Parathyroid adenoma (tissue), 2 donors: ENCODE measurements around the gene SAG.

ENCODE experiments used
- H2AFZ ChIP-seq: fragments of 300-600 bp; sonication (generic); one replicate; pipeline ENCODE4 v1.7.0; 2017; ENCODE audit warnings: antibody characterized with exemption, mild to moderate bottlenecking
- H3K27ac ChIP-seq: fragments of 300-600 bp; sonication (generic); one replicate; pipeline ENCODE4 v1.7.0; 2017
- H3K27me3 ChIP-seq: fragments of 300-600 bp; sonication (generic); one replicate; pipeline ENCODE4 v1.7.0; 2017; ENCODE audit warnings: low read length; ENCODE audit not compliant: control insufficient read depth, insufficient read depth
- H3K36me3 ChIP-seq: fragments of 300-600 bp; sonication (generic); one replicate; pipeline ENCODE4 v1.7.0; 2017; ENCODE audit warnings: low read length; ENCODE audit not compliant: control insufficient read depth, insufficient read depth
- H3K4me1 ChIP-seq: fragments of 300-600 bp; sonication (generic); one replicate; pipeline ENCODE4 v1.7.0; 2017; ENCODE audit warnings: control low read depth
- H3K4me2 ChIP-seq: fragments of 300-600 bp; sonication (generic); one replicate; pipeline ENCODE4 v1.7.0; 2017; ENCODE audit warnings: low read length
- H3K4me3 ChIP-seq: fragments of 300-600 bp; sonication (generic); one replicate; pipeline ENCODE4 v1.7.0; 2017; ENCODE audit warnings: low read depth, low read length
- H3K79me2 ChIP-seq: fragments of 300-600 bp; sonication (generic); one replicate; pipeline ENCODE4 v1.7.0; 2017; ENCODE audit warnings: control low read depth
- H3K9ac ChIP-seq: fragments of 300-600 bp; sonication (generic); one replicate; pipeline ENCODE4 v1.7.0; 2017; ENCODE audit warnings: mild to moderate bottlenecking
- H3K9me3 ChIP-seq: fragments of 300-600 bp; sonication (generic); one replicate; pipeline ENCODE4 v1.7.0; 2017; ENCODE audit warnings: low read length; ENCODE audit not compliant: control insufficient read depth
- TF ChIP-seq, protein P1 (sequence below): fragments of 300-600 bp; sonication (generic); IDR thresholded peaks from one replicate; pipeline ENCODE4 v1.7.0; 2017; ENCODE audit warnings: antibody characterized with exemption, mild to moderate bottlenecking
- donor health status: primary hyperparathyroidism.

Gene SAG

DNA sequence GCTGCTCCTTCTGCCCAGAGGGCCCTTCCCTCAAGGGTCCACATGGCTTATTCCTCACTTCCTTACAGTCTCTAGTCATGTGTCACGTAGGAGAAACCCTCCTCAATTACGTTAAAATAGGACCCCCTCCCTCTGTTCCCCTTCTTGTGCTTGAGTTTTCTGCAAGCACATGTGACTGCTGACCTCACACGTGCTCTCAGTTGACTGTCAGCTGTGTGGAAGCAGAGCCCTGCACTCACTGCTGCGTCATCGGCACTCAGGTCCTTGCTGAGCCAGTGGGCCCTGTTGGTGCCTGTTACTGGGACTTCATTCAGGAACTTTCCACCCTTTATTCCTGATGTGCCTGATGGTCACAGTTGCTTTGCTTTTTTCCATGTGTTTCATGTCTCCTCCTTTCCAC is 45.1 kb upstream of the SAG start:
- Histone ChIP-seq H3K79me2 (peaks cover 16% of the 10 kb centered on the region), H3K36me3 (no peaks in the 10 kb centered on the region), H3K27ac (no peak overlapping the region), H2AFZ (no peak overlapping the region), H3K4me2 (no peak overlapping the region), H3K9ac (no peak overlapping the region), H3K9me3 (no peaks in the 10 kb centered on the region), H3K4me1 (no peaks in the 10 kb centered on the region), H3K4me3 (no peak overlapping the region), H3K27me3 (no peaks in the 10 kb centered on the region)
- TF ChIP-seq, protein P1, sequence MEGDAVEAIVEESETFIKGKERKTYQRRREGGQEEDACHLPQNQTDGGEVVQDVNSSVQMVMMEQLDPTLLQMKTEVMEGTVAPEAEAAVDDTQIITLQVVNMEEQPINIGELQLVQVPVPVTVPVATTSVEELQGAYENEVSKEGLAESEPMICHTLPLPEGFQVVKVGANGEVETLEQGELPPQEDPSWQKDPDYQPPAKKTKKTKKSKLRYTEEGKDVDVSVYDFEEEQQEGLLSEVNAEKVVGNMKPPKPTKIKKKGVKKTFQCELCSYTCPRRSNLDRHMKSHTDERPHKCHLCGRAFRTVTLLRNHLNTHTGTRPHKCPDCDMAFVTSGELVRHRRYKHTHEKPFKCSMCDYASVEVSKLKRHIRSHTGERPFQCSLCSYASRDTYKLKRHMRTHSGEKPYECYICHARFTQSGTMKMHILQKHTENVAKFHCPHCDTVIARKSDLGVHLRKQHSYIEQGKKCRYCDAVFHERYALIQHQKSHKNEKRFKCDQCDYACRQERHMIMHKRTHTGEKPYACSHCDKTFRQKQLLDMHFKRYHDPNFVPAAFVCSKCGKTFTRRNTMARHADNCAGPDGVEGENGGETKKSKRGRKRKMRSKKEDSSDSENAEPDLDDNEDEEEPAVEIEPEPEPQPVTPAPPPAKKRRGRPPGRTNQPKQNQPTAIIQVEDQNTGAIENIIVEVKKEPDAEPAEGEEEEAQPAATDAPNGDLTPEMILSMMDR, result no peak

DNA sequence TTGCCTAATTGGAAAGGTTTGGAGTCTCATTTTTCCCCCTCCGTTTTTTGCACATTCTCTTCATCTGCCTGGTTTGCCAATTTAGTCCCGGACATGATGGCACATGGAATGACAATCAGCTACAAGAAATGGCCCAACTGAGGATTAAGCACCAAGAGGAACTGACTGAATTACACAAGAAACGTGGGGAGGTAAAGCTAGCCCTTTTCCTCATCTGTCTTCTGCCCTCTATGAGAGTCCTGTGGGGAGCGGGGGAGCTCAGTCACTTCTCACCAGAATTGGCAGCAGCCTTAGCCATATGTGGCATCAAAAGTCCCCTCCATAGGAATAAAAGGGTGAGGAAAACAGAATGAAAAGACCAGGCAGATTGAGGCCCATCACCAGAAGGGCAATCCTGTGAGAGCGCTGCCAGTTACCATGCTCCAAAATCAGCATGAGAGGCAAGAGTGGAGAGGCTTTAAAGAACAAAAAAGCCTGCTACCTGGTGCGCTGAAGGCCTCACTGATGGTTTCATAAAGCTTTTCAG is 44.5 kb upstream of the SAG start:
- no peaks in the 10 kb centered on the region for H3K4me1 ChIP-seq
- TF ChIP-seq, protein P1, result no peak
- no peak overlapping the region for H2AFZ ChIP-seq
- H3K36me3 ChIP-seq, result no peaks in the 10 kb centered on the region
- H3K9me3 ChIP-seq, result no peaks in the 10 kb centered on the region
- no peak overlapping the region for H3K4me3 ChIP-seq
- H3K79me2 ChIP-seq, result peaks cover 14% of the 10 kb centered on the region
- H3K27me3 ChIP-seq, result no peaks in the 10 kb centered on the region
- H3K9ac ChIP-seq, result no peak overlapping the region
- H3K4me2 ChIP-seq, result no peak overlapping the region
- no peak overlapping the region for H3K27ac ChIP-seq

DNA sequence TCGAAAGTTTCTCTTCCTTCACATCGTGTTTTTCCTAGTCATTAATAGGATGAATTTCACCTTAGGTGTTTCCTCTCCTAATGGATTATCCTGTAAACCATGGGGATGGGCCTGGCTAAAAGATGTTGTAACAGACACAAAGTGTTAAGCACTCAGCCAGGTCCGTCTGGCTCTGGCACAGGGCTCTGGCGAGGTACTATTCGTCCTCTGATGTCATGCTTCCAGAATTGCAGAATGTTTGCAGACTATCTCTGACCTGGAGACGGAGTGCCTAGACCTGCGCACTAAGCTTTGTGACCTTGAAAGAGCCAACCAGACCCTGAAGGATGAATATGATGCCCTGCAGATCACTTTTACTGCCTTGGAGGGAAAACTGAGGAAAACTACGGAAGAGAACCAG is 42.9 kb upstream of the SAG start:
- Histone ChIP-seq H3K27ac (no peak overlapping the region), H3K4me1 (no peaks in the 10 kb centered on the region)
- TF ChIP-seq, protein P1, result no peak

DNA sequence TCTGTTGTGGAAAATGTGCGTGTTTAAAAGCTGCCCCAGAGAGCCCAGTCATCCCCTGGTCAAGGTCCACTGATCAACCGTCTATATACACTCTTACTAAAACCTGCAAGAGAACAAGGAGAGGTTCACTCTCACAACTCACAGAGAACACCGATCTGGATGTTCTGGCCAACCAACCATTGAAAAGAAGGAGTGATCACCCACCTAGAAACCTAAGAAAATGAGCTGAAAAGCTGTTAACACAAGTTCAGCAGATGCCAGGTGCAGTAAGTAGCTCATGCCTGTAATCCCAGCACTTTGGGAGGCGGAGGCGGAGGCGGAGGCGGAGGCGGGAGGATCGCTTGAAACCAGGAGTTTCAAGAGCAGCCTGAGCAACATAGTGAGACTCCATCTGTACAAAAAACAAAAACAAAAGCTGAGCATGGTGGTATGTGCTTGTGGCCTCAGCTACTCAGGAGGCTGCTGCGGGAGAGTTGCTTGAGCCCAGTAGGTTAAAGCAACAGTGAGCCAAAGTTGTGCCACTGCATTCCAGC is 41.7 kb upstream of the SAG start:
- Histone ChIP-seq H3K79me2 (peaks cover 4% of the 10 kb centered on the region), H3K4me3 (no peak overlapping the region), H3K9ac (no peak overlapping the region), H2AFZ (no peak overlapping the region), H3K4me1 (no peaks in the 10 kb centered on the region), H3K36me3 (no peaks in the 10 kb centered on the region), H3K9me3 (no peaks in the 10 kb centered on the region), H3K27ac (no peak overlapping the region), H3K27me3 (no peaks in the 10 kb centered on the region), H3K4me2 (no peak overlapping the region)
- TF ChIP-seq, protein P1, result no peak

More for the DNA sequence above, 42.9 kb upstream of the SAG start:
- H2AFZ ChIP-seq, result no peak overlapping the region
- H3K27me3 ChIP-seq, result no peaks in the 10 kb centered on the region
- peaks cover 4% of the 10 kb centered on the region for H3K79me2 ChIP-seq
- no peak overlapping the region for H3K9ac ChIP-seq
- H3K4me2 ChIP-seq, result no peak overlapping the region
- H3K9me3 ChIP-seq, result no peaks in the 10 kb centered on the region
- no peaks in the 10 kb centered on the region for H3K36me3 ChIP-seq
- no peak overlapping the region for H3K4me3 ChIP-seq

DNA sequence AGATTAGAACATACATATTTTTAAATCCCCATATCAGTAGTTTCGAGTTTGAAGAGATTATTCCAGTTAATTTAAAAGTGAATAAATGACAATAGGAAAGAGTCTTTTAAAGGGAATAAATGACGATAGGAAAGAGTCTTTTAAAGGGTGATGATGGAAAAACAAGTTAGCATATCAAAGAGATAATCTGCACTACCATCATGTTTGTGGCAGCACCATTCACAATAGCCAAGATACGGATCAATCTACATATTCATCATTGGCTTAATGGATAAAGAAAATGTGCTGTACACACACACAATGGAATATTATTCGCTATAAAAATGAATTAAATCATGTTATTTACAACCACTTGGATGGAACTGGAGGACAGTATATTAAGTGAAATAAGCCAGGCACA is 41.1 kb upstream of the SAG start:
- H3K4me3 ChIP-seq, result no peak overlapping the region
- H3K9me3 ChIP-seq, result no peaks in the 10 kb centered on the region
- no peak overlapping the region for H2AFZ ChIP-seq
- H3K9ac ChIP-seq, result no peak overlapping the region
- H3K79me2 ChIP-seq, result peaks cover 4% of the 10 kb centered on the region
- H3K4me1 ChIP-seq, result no peaks in the 10 kb centered on the region
- H3K36me3 ChIP-seq, result no peaks in the 10 kb centered on the region
- no peak overlapping the region for H3K27ac ChIP-seq
- no peaks in the 10 kb centered on the region for H3K27me3 ChIP-seq
- H3K4me2 ChIP-seq, result no peak overlapping the region
- TF ChIP-seq, protein P1, result no peak
